HG03520 (cell line): ENCODE data around the gene PPP2R2B.
"Not testable (repeated sequence)": the region's sequence is repeated elsewhere in the genome, so short reads cannot be mapped to it uniquely, and the experiment has no call there.

Source experiments
- ATAC-seq: cut with Tn5 transposase; IDR thresholded peaks from one replicate; pipeline ENCODE4 v1.9.1; 2021; ENCODE audit warnings: mild to moderate bottlenecking, moderate library complexity; ENCODE audit not compliant: unreplicated experiment

Gene PPP2R2B

GRCh38 chr5:146562461-146562860, 316.1 kb downstream of the PPP2R2B start:
- no peak for ATAC-seq

GRCh38 chr5:146561711-146562110, 316.8 kb downstream of the PPP2R2B start:
- ATAC-seq: no peak

- no peak for ATAC-seq
Observed at GRCh38 chr5:146560205-146560812, 318.2 kb downstream of the PPP2R2B start.

GRCh38 chr5:146556884-146557283, 321.7 kb downstream of the PPP2R2B start:
- not testable (repeated sequence) for ATAC-seq

GRCh38 chr5:146553446-146553845, 325.1 kb downstream of the PPP2R2B start:
- no peak for ATAC-seq

- no peak for ATAC-seq
Observed at GRCh38 chr5:146549615-146550014, 328.9 kb downstream of the PPP2R2B start.

- ATAC-seq: no peak
Observed at GRCh38 chr5:146548781-146549449, 329.6 kb downstream of the PPP2R2B start.

GRCh38 chr5:146544232-146544631, 334.3 kb downstream of the PPP2R2B start:
- ATAC-seq: no peak

GRCh38 chr5:146541958-146542849, 336.4 kb downstream of the PPP2R2B start:
- peak; percentile 99 for ATAC-seq

- no peak for ATAC-seq
Observed at GRCh38 chr5:146540414-146540813, 338.1 kb downstream of the PPP2R2B start.

GRCh38 chr5:146539973-146540372, 338.6 kb downstream of the PPP2R2B start:
- no peak for ATAC-seq

GRCh38 chr5:146538432-146538831, 340.1 kb downstream of the PPP2R2B start:
- ATAC-seq: no peak

- ATAC-seq: no peak
Observed at GRCh38 chr5:146533882-146534281, 344.7 kb downstream of the PPP2R2B start.

- peak; percentile 98 for ATAC-seq
Observed at GRCh38 chr5:146533260-146533857, 345.2 kb downstream of the PPP2R2B start.
